ENCODE data around the gene NUBPL.

- TF ChIP-seq, protein P1, sequence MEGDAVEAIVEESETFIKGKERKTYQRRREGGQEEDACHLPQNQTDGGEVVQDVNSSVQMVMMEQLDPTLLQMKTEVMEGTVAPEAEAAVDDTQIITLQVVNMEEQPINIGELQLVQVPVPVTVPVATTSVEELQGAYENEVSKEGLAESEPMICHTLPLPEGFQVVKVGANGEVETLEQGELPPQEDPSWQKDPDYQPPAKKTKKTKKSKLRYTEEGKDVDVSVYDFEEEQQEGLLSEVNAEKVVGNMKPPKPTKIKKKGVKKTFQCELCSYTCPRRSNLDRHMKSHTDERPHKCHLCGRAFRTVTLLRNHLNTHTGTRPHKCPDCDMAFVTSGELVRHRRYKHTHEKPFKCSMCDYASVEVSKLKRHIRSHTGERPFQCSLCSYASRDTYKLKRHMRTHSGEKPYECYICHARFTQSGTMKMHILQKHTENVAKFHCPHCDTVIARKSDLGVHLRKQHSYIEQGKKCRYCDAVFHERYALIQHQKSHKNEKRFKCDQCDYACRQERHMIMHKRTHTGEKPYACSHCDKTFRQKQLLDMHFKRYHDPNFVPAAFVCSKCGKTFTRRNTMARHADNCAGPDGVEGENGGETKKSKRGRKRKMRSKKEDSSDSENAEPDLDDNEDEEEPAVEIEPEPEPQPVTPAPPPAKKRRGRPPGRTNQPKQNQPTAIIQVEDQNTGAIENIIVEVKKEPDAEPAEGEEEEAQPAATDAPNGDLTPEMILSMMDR (conservative IDR thresholded peaks at IDR 0.05 in 1 of 2, IDR thresholded peaks at IDR 0.05 in 1 of 2; ENCODE audit: extremely low read depth in 1 of 2, insufficient read depth in 1 of 2, low read depth in 1 of 2, low read length in 2 of 2), result no peak
- no peak for TF ChIP-seq EZH2 (IDR thresholded peaks at IDR 0.05; ENCODE audit: borderline replicate concordance, low read length)
Measured at GRCh38 chr14:31536201-31536960, 24.8 kb upstream of the NUBPL start.

Measured in mammary epithelial cell (primary cell).